Mammary epithelial cell (primary cell): ENCODE results near the gene CYP26C1.

Experiments
- EZH2 ChIP-seq: IDR thresholded peaks from 2 replicates; pipeline ENCODE4 v1.6.1; 2012; ENCODE audit warnings: low read length, inconsistent platforms, borderline replicate concordance
- TF ChIP-seq, protein P1 (sequence below), 2 donors: IDR thresholded peaks in 1 of 2; conservative IDR thresholded peaks in 1 of 2; 2 replicates each; pipeline ENCODE4 v1.5.1; 2011 to 2012; ENCODE audit warnings: inconsistent platforms in 2 of 2, low read length in 2 of 2, mild to moderate bottlenecking in 2 of 2, control low read depth in 1 of 2, low read depth in 1 of 2; ENCODE audit not compliant: insufficient read depth in 1 of 2; ENCODE audit errors: extremely low read depth in 1 of 2

GRCh38 chr10:93095225-93095624 lies 34.6 kb downstream of the CYP26C1 start:
- TF ChIP-seq, protein P1, sequence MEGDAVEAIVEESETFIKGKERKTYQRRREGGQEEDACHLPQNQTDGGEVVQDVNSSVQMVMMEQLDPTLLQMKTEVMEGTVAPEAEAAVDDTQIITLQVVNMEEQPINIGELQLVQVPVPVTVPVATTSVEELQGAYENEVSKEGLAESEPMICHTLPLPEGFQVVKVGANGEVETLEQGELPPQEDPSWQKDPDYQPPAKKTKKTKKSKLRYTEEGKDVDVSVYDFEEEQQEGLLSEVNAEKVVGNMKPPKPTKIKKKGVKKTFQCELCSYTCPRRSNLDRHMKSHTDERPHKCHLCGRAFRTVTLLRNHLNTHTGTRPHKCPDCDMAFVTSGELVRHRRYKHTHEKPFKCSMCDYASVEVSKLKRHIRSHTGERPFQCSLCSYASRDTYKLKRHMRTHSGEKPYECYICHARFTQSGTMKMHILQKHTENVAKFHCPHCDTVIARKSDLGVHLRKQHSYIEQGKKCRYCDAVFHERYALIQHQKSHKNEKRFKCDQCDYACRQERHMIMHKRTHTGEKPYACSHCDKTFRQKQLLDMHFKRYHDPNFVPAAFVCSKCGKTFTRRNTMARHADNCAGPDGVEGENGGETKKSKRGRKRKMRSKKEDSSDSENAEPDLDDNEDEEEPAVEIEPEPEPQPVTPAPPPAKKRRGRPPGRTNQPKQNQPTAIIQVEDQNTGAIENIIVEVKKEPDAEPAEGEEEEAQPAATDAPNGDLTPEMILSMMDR (conservative IDR thresholded peaks at IDR 0.05 in 1 of 2, IDR thresholded peaks at IDR 0.05 in 1 of 2; ENCODE audit: extremely low read depth in 1 of 2, insufficient read depth in 1 of 2, low read depth in 1 of 2, low read length in 2 of 2), result no peak
- no peak for TF ChIP-seq EZH2
